ENCODE measurements around the gene GGN.
"Not testable (repeated sequence)": the region's sequence is repeated elsewhere in the genome, so short reads cannot be mapped to it uniquely, and the experiment has no call there.

The GGN gene

DNA sequence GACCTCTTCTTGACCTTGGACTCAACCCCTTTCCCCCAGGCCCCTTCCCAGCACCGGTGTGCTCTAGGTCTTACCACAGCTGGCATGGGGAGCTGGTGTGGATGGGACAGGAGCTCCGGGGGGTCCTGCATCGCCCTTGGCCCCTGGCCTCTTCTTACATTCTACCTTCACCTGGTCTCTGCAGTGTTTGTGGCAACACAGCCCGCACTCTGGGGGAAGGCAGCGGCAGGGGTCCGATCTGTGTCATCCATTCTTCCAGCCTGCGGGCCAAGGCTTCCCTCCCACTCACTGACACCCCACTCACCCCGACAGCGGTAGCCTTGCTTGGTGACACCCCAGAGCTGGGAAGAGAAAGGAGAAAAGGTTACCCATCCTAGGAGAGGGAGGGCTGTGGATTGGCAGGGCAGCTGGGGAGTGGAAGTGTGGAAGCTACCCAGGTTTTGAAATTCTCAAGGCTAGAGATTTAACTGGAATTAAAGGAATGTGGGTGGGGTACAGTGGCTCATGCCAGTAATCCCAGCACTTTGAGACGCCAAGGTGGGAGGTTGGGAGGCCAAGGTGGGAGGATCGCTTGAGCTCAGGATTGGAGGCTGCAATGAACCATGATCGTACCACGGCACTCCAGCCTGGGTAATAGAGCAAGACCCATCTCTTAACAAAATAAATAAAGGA is 23.3 kb upstream of the GGN start:
- DNase-seq, result no peak

DNA sequence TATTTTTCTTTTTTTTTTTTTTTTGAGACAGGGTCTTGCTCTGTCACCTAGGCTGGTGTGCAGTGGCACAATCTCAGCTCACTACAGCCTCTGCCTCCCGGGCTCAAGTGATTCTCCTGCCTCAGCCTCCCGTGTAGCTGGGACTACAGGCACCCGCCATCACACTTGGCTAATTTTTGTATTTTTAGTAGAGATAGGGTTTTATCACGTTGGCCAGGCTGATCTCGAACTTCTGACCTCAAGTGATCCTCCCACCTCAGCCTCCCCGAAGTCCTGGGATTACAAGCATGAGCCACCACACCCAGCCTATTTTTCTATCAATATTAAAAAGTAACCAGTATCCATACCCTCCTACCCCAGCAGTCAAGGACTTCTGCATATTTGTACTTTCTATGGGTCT is 22.6 kb upstream of the GGN start:
- not testable (repeated sequence) for DNase-seq

DNA sequence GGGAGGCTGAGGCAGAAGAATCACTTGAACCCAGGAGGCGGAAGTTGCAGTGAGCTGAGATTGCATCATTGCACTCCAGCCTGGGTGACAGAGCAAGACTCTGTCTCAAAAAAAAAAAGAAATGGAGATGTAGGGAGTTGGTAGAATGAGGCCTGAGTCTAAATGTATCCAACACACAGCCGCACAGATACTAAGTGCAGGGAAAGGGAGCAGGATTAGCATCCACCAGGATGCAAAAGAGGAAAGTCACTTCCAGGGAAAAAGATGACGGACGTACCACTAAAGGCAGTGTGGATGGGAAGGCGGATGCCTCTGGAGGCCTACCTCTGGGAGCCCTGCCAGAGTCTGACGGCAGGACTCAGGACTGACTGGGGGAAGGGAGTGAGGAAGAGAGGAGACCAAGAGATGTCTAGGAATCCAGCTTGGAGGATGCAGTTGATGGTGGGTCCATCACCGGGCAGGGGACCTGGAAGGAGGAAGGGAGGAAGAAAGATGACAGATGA is 21.8 kb upstream of the GGN start:
- DNase-seq, result no peak

DNA sequence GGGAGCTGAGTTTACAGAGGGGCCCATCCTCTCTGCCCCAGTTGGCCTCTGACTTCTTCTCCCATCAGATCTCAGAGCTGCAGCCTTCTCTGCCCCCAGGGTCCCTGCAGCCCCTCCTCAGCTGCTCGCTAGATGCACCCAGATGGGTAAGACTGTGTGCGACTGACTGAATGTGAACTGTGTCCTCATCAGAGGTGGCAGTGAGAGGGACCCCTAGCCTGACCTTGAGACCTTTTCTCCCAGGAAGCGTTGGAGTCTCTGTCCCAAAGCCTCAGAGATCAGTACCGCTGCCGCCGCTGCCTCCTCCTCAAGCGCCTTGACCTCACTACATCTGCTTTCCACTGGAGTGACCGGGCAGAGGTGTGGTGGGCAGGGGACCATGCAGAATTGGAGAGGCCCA is 17.4 kb upstream of the GGN start:
- no peak for DNase-seq

DNA sequence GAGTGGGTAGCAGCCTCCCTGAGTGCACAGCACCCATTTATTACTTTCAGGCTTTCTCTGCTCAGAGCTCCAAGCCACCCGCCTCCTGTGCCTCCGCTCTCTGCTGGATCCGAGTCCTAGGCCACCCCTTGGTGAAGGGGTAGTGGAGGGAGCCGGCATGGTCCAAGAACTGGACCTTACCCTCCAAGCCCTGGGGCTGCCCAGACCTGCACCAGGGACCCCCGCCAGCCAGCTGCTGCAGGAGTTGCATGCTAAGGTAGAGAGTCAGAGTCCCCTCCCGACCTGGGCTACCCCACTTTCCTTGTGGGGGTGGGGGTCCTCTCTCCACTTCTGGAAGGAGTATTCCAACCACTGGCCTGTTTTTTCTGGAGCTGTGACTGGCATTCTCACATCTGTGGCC is 17.0 kb upstream of the GGN start:
- no peak for DNase-seq

DNA sequence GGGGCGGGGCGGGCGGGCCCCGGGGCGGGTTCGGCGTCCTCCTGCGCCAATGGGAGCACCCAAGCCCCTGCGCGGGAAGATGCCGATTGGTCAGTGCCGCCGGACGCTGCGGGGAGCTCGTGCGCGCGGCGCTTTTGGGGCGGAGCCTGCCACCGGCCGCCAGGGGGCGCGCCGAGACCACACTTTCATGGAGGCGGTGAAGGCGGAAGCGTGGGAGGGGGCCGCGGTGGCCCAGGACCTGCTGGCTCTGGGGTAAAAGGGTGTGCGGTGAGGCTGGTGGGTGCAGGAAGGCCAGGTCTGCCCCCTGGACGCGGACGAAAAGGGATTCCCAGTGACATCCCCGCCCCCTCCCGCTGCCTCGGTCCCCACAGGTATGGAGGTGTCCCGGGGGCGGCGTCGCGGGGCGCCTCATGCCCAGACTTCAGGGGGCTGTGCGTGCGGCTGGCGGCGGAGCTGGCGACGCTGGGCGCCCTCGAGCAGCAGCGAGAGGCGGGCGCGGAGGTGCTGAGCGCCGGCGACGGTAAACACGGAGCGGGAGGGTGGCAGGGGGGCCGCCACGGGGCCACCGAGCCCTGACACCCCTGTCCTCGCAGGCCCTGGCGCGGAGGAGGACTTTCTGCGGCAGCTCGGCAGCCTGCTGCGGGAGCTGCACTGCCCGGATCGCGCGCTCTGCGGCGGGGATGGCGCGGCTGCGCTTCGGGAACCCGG is 15.3 kb upstream of the GGN start, which contains the start of gene FAM98C:
TSS of gene FAM98C (plus strand) at position 127 of the 708 bp plus-strand sequence. CDS start at position 188, 61 bp downstream.
- DNase-seq, result peak; percentile 99

DNA sequence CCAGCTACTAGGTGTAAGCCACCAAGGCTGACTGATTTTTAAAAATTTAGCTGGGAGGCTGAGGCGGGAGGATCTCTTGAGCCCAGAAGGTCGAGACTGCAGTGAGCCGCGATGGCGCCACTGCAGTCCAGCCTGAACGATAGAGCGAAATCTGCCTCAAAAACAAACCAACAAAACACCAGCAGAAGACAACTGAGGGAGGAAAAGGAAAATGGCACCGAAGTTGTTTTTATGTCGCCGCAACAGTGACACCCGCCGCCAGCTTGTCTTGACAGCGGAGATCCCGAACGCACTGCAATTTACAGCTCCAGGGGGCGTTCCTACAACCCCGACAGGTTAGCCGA is 14.8 kb upstream of the GGN start:
- DNase-seq, result no peak

DNA sequence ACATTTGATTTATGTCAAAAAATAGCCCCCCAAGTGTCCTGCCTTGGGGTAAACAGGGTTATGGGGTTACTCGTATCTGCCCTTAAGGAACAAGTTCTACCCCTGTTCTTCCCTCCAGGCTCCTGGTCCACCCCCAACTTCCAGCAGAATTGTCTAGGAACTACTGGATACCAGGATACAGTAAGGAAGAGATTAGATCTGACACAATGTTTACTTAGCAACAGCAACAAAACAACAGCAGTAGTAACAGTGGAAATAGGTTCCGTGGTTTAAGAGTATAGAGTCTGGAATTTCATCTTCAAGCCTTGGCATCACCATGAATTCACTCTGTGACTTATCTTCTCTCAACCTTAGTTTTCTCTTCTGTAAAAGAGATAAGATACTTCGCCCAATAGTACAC is 13.3 kb upstream of the GGN start:
- no peak for DNase-seq

DNA sequence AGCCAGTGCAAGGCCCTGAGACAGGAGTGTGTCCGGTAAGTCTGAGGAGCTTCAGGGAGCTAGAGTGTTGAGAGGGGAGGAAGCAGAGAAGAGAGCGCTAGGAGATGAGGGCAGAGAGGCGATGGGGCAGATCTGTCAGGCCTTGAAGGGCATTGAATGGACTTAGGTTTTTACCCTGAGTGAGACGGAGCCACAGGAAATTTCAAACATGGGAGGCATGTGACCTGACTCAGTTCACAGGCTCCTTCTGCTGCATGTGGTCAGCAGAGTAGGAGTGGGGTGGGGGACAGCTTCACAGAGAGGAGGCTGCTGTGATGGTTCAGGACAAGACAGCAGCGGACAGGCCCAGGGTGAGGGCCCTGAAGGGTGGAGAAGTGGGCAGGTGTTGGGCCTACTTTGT is 12.5 kb upstream of the GGN start:
- no peak for DNase-seq

DNA sequence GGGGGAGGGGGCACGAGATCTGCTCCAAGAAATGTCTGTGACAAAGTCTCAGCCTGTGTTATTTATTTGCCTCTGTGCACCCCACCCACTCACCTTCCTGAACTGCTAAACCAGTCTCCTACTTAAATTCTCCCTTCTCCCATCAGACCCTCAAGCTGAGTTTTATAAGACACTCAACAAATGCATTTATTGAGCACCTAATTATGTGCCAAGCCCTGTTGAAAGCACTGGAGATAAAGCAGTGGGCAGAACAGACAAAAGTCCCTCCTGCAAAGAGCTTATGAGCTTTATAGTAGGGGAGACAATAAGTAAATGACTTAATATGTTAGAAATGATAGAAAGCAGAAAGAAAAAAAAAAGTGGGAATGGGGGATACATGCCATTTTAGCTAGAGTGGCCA is 11.7 kb upstream of the GGN start:
- DNase-seq, result no peak

DNA sequence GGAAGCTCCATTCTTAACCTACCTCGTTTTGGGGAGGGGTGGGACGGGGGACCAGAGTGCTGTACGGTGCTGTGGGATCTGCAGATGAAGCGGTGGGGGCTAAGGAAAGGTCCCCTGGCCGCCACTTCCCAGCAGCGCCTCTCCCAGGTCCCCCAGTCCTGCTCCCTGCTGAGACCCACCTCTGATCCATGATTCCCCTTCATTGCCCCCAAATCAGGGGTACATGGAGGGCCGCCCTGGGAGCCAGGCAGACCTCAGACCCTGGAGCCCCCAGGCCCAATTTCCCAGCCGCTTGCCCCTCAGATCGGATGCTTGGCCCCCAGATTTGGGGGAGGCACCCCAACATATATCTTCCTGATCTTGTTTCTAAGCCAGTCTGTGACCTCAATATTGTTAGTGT is 11.2 kb upstream of the GGN start:
- DNase-seq, result no peak

DNA sequence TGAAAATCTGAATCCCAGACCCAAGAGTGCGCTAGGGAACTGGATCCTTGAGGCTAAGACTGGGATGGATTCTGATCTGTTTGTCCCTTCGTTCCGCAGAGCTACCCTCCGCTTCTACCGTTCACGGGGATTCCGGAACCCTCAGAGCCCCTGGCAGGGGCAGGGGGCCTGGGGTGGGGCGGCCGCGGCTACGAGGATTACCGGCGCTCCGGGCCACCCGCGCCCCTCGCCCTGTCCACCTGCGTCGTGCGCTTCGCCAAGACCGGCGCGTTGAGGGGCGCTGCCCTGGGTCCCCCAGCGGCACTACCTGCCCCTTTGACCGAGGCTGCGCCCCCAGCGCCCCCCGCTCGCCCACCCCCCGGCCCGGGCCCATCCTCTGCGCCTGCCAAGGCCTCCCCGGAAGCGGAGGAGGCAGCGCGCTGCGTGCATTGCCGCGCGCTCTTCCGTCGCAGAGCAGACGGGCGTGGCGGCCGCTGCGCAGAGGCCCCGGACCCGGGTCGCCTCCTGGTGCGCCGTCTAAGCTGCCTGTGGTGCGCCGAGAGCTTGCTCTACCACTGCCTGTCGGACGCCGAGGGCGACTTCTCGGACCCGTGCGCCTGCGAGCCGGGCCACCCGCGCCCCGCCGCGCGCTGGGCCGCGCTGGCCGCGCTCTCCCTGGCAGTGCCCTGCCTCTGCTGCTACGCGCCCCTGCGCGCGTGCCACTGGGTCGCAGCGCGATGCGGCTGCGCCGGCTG is 7.7 kb upstream of the GGN start:
- DNase-seq, result peak; percentile 61

DNA sequence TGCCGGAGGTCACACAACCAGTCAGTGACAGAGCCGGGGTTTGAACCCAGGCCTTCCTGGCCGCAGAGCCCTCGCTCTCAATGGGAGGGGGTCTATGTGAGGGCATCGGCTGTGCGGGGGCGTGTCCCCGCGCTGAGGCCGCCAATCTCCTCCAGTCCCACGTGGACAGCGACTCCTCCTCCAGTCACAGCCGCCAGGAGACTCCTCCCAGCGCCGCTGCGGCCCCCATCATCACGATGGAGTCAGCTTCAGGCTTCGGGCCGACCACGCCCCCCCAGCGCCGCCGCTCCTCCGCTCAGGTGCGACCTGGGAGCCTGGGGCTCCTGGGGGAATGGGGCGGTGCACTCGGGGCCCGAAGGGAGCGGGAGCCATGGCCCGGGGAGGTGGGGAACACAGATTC is 6.7 kb upstream of the GGN start:
- peak; percentile 87 for DNase-seq

DNA sequence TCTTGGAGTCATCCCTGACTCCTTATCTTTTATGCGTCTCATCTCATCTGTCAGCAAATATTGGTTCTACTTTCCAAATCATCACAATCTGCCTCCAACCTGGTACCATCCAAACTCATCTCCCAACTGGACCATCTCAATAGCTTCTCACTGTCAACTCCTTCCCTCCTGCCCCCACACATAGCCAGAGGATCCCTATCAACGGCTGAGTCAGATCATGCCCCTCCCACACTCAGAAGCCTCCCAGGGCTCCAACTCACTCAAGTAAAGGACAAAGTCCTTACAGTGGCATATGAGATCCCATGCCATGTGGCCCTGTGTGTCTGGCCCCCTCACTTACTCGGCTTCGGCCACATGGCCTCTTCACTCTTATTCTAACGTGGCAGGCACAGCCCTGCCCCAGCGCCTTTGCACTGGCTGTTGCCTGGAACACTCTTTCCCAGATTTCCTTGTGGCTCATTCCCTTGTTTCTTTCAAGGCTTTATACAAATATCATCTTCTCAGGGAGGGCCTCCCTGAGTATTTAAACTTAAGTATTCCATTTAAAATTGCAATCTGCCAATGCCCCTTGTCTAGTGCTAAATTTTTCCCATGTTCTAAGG is 5.0 kb upstream of the GGN start:
- DNase-seq, result no peak

DNA sequence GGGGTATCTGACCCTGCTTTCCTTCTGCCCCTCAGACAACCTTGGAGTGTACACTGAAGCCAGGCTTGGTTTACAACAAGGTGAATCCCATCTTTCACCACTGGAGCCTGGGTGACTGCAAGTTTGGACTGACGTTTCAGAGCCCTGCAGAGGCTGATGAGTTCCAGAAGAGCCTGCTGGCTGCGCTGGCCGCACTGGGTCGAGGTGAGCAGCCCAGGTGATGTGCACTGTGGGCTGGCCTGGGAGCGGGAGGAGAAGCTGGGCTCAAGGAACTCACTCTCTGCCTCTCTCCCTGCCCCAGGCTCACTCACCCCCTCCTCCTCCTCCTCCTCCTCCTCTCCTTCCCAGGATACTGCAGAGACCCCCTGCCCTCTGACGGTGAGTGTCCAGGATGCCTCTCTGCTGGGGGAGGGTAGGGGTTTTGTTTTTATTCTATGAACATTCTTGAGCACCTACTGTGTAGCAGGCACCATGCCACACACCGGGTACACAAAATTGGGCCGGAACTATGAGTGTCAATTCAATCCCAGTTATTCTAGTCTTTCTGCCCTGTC is 4.2 kb upstream of the GGN start:
- DNase-seq, result no peak

DNA sequence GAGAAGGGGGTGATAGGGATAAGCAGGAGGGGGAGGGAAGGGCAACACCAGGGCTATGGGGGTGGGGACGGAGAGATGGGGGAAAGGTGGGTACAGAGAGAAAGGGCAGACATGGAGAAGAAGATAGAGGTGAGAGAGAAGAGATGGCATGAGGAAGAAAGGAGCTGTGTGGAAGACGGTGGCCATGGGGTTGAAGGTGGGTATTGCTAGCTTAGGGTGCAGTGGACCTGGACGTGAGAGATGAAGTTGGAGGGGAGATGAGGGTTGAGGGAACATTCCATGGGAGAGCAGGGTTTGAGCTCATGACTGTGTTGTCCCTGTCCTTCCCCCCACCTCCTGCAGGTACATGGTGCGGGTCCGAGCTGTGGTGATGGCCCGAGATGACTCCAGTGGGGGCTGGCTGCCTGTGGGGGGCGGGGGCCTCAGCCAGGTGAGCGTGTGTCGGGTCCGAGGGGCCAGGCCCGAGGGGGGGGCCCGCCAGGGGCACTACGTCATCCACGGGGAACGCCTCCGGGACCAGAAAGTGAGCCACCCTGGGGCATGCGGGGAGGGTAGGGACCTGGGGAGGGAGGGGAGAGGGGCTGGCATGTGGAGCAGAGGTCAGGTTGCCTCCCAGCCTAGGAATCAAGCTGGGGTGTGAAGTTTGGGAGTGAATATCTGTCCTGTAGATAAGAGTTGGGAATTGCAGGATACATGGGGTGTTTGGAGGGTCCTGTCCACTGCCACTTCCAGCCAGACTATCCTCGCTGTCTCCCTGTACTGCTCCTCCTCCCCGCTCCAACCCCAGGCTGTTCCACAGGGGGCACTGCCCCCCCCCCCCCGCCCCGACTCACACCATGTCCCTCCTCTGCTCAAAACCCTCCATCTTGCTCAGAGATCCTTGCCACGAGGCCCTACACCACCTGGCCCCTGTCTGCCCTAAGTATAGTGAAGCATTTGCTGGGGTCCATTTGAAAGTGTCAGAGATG is 2.4 kb upstream of the GGN start:
- no peak for DNase-seq

DNA sequence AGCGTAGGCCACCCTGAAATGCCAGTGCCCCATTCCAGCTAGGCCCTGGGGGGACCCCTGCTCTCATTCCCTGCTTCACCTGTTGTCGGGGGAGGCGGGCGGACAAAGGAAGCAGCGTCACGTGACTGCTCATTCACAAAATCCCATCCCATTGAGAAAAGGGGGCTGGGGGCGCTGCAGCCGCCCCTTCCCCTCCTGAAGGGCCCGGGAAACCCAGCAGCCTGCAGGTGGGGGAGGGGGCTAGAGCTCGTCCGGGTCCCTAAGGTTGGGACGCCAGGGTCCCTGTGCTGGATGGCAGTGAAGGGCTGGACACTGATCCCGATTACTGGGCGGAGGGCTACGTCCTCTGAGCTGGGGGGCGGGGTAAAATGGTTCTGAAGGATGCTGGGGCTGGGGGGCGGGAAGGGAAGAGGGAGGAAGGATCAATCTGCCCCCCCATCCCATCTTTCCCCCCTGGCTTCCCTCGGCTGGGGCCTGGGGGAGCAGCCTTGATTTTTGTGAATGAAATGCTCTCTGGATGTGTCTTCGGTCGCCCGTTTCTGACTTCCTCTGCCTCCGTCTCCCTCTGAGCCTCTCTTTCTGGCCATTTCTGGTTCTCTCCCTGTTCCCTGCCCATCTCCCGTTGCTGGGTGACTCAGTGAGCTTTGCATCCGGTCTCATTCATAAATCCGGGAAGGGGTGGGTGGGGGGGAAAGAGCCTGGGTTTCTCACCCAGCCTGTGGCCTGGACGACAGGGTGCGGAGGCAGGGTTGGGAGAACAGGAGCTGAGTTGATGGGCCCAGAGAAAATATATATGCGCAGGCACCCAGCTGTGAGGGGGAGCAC is 1.5 kb upstream of the GGN start:
- DNase-seq, result no peak

DNA sequence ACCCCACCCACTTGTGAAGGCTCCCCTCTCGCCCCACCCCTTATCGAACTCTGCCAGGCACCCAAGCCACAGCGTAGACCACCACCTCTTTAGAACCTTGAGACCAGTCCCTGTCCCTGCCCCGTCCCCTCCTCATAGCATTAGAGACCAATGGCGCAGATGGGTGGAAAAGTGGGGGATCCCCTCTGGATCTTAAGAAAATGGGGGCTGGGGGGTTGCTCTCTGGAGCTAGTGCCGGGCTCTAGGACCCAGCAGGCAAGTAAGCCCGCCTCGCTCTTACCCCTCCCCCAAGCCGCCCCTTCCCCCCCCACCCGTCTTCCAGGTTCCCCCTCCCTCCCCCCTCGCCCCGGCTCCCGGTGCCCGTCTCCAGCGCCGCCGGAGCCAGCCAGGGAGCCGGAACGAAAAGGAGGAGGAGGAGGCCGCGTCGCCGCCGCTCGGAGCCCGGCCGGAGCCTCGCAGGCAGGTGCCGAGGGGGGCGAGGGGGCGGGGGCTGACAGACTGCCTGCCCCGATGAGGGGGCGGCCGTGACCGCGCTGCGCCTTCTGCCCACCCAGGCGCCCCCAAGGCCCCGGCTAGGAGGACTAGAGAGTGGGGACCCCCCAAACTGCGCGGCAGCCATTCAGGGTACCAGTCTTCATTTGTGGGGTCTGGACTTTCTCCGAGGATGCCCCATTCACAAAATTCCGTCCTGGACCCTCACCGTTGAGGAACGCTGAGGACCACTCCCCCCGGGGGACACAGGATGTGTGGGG is 691 bp upstream of the GGN start, which contains the start of gene SPRED3:
TSS of gene SPRED3 (plus strand) at position 349 of the 752 bp plus-strand sequence. CDS start 1,606 bp downstream, outside the sequence.
- DNase-seq, result no peak

DNA sequence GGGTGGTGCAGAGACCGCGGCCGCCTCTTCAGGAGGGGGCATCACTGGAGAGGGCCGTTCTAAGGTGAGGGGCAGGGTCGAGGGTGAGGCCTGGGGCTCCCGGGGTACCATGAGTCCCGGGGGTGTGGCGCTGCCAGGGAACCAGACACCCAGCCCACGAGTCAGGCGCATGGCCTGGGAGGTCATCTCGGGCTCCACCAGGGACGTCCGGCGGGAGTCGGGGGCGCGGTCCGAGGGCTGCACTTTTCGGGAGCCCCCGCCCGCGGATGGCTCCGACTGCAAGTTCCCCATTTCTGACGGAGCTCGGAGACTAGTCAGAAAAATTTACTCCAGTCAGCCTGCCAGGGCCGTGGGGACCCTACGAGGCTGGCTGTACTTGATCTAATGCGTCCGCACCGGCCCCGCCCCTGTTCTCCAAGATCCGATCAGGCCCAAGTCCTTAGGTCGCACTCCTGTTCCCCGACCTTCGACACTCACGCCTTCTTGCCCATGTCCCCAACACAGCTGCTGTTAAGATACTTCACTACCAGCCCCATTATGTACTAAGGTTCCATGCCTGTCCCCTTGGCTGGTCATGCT is 774 bp downstream of the GGN start:
- DNase-seq, result no peak

All from activated CD4-positive, alpha-beta T cell treated with anti-CD3 and anti-CD28 coated beads, Interleukin-2, Interleukin-6, amounts not matched to agents 100 ng/mL and 50 ng/mL, durations not matched to agents 16 hours and 8 hours (primary cell).